Smooth muscle cell (in vitro differentiated cells): ENCODE data around the gene CES3. TPM values are rescaled to one million over a fixed set of nuclear protein-coding genes. Genes with fewer than 3 reads are reported as not detected.
A peak's percentile ranks its signal among the peaks of the same experiment; 100 is the strongest.

Experiments
- DNase-seq: peaks from one replicate; lab custom pipeline; 2025; ENCODE audit not compliant: unreplicated experiment; lab: John Stamatoyannopoulos, UW
- H2AFZ ChIP-seq: fragments of 200-600 bp; sonication (generic); 2 replicates; pipeline ENCODE4 v1.6.0; 2016; ENCODE audit warnings: antibody characterized with exemption, low read depth, mild to moderate bottlenecking
- H3F3A ChIP-seq: fragments of 200-600 bp; sonication (generic); 2 replicates; pipeline ENCODE4 v1.6.0; 2017; ENCODE audit warnings: antibody characterized with exemption, low read depth
- H3K27ac ChIP-seq: fragments of 200-600 bp; sonication (generic); 2 replicates; pipeline ENCODE4 v1.5.1; 2016; ENCODE audit warnings: low read depth, mild to moderate bottlenecking
- H3K27me3 ChIP-seq: fragments of 200-600 bp; sonication (generic); 2 replicates; pipeline ENCODE4 v1.6.1; 2016; ENCODE audit warnings: low read depth, mild to moderate bottlenecking
- H3K36me3 ChIP-seq: fragments of 200-600 bp; sonication (generic); 2 replicates; pipeline ENCODE4 v1.5.1; 2016; ENCODE audit warnings: low read depth
- H3K4me1 ChIP-seq: fragments of 200-600 bp; sonication (generic); 2 replicates; pipeline ENCODE4 v1.5.1; 2016; ENCODE audit warnings: low read depth
- H3K4me2 ChIP-seq: fragments of 200-600 bp; sonication (generic); 2 replicates; pipeline ENCODE4 v1.6.0; 2016; ENCODE audit warnings: mild to moderate bottlenecking
- H3K4me3 ChIP-seq: fragments of 200-600 bp; sonication (generic); 2 replicates; pipeline ENCODE4 v1.5.1; 2016; ENCODE audit warnings: mild to moderate bottlenecking
- H3K79me2 ChIP-seq: fragments of 200-600 bp; sonication (generic); 2 replicates; pipeline ENCODE4 v1.6.0; 2016; ENCODE audit warnings: low read depth, mild to moderate bottlenecking
- H3K9ac ChIP-seq: fragments of 200-600 bp; sonication (generic); 2 replicates; pipeline ENCODE4 v1.6.0; 2016; ENCODE audit warnings: low read depth
- H3K9me3 ChIP-seq: fragments of 200-600 bp; sonication (generic); replicated peaks from 2 replicates; pipeline ENCODE4 v1.5.1; 2016; ENCODE audit warnings: low read depth
- H4K20me1 ChIP-seq: fragments of 200-600 bp; sonication (generic); 2 replicates; pipeline ENCODE4 v1.6.0; 2016; ENCODE audit warnings: low read depth
- CTCF ChIP-seq: fragments of 200-600 bp; sonication (generic); IDR thresholded peaks from 2 replicates; pipeline ENCODE4 v1.5.1; 2017; ENCODE audit warnings: borderline replicate concordance, mild to moderate bottlenecking, antibody characterized with exemption; ENCODE audit not compliant: insufficient read depth, poor library complexity, severe bottlenecking
- WGBS: methylation state at CpG from one replicate; pipeline ENCODE4 v1.1.7; 2016; ENCODE audit warnings: low lambda C conversion rate; 5-methylcytosine and 5-hydroxymethylcytosine counted together
- polyA plus RNA-seq: library from polyadenylated mRNA; unstranded; fragments of >200 nt; fragmentation: Nextera tagmentation; extraction: Ambion mirVana; gene quantifications from 2 replicates; pipeline ENCODE4 v1.2.1, GENCODE V29; 2016
- total RNA-seq: library from RNA; depleted of rRNA; stranded (reverse); fragments of >200 nt; gene quantifications from 2 replicates; pipeline ENCODE4 v1.2.3, GENCODE V29; 2014

CES3 gene
- total and polyA plus RNA-seq, 2 experiments from 2014 or later = 0.22 TPM; not detected in 1

- Histone ChIP-seq H3K9me3 (no peaks in the 10 kb centered on the region), H4K20me1 (no peaks in the 10 kb centered on the region), H3K4me2 (no peak overlapping the region), H3K79me2 (no peaks in the 10 kb centered on the region), H3F3A (no peaks in the 10 kb centered on the region), H3K9ac (no peak overlapping the region), H3K4me1 (no peaks in the 10 kb centered on the region), H3K4me3 (no peak overlapping the region), H3K36me3 (no peaks in the 10 kb centered on the region), H2AFZ (no peak overlapping the region), H3K27ac (no peak overlapping the region), H3K27me3 (peaks cover 4% of the 10 kb centered on the region)
- 79% methylated on average over 3 of the region's 3 CpGs for WGBS
- DNase-seq = no peak
- no peak for TF ChIP-seq CTCF
Observed at GRCh38 chr16:66996983-66997358, 35.9 kb downstream of the CES3 start.

GRCh38 chr16:67000384-67001351 is 39.6 kb downstream of the CES3 start:
- 5% methylated on average over 49 of the region's 89 CpGs for WGBS
- Histone ChIP-seq H3K27ac (no peak overlapping the region), H3F3A (no peaks in the 10 kb centered on the region), H3K79me2 (no peaks in the 10 kb centered on the region), H3K27me3 (peaks cover 4% of the 10 kb centered on the region), H4K20me1 (no peaks in the 10 kb centered on the region), H3K4me1 (no peaks in the 10 kb centered on the region), H3K4me3 (peak overlapping the region; percentile 53), H3K9ac (no peak overlapping the region), H3K36me3 (no peaks in the 10 kb centered on the region), H3K4me2 (peak overlapping the region; percentile 90), H2AFZ (peak overlapping the region; percentile 84), H3K9me3 (no peaks in the 10 kb centered on the region)
- DNase-seq = no peak
- no peak for TF ChIP-seq CTCF

- Histone ChIP-seq H3K4me3 (no peak overlapping the region), H3K79me2 (no peaks in the 10 kb centered on the region), H2AFZ (no peak overlapping the region), H3K27ac (no peak overlapping the region), H3F3A (peaks cover under 1% of the 10 kb centered on the region), H3K36me3 (no peaks in the 10 kb centered on the region), H3K9ac (no peak overlapping the region), H3K4me2 (no peak overlapping the region), H4K20me1 (no peaks in the 10 kb centered on the region), H3K4me1 (peaks cover under 1% of the 10 kb centered on the region), H3K27me3 (peaks cover 4% of the 10 kb centered on the region), H3K9me3 (no peaks in the 10 kb centered on the region)
- no peak for DNase-seq
- 85% methylated on average over 3 of the region's 3 CpGs for WGBS
- TF ChIP-seq CTCF = no peak
Observed at GRCh38 chr16:67001726-67002125, 40.7 kb downstream of the CES3 start.
